ENCODE results near the gene NOS1AP.

Gene NOS1AP

GRCh38 chr1:162281426-162281825 lies 211.9 kb downstream of the NOS1AP start:
- Histone ChIP-seq H2AFZ (ENCODE audit: low read length) (no peak overlapping the region), H3K9ac (ENCODE audit: low read length) (no peak overlapping the region), H3K79me2 (ENCODE audit: low read length) (0 out of 2 replicates have a peak, but pooled peaks cover 4% of the 10 kb centered on the region), H3K27ac (ENCODE audit: low read length) (no peak overlapping the region), H4K20me1 (ENCODE audit: insufficient read depth, low read length) (no peaks in the 10 kb centered on the region), H3K9me2 (replicated peaks; ENCODE audit: insufficient read depth, low read length) (no peaks in the 10 kb centered on the region), H3K4me3 (ENCODE audit: low read length) (no peak overlapping the region), H3K4me2 (ENCODE audit: low read depth, low read length) (no peak overlapping the region), H3K36me3 (replicated peaks; ENCODE audit: insufficient read depth, low read length) (no peaks in the 10 kb centered on the region), H3K4me1 (ENCODE audit: low read length) (peaks cover 48% of the 10 kb centered on the region), H3K9me3 (replicated peaks; ENCODE audit: insufficient read depth, low read length) (no peaks in the 10 kb centered on the region), H3F3A (ENCODE audit: insufficient read depth, low read length) (peaks cover 28% of the 10 kb centered on the region), H3K27me3 (replicated peaks; ENCODE audit: insufficient read depth, low read length) (no peaks in the 10 kb centered on the region)
- TF ChIP-seq CTCF (IDR thresholded peaks at IDR 0.05; ENCODE audit: low read length) (no peak), EZH2 (optimal IDR thresholded peaks at IDR 0.05; ENCODE audit: low read depth, low read length) (no peak)
- DNase-seq, result no peak

GRCh38 chr1:162283657-162284056 lies 214.2 kb downstream of the NOS1AP start:
- Histone ChIP-seq H3K36me3 (replicated peaks; ENCODE audit: insufficient read depth, low read length) (no peaks in the 10 kb centered on the region), H4K20me1 (ENCODE audit: insufficient read depth, low read length) (no peaks in the 10 kb centered on the region), H2AFZ (ENCODE audit: low read length) (no peak overlapping the region), H3K9me3 (replicated peaks; ENCODE audit: insufficient read depth, low read length) (no peaks in the 10 kb centered on the region), H3K4me3 (ENCODE audit: low read length) (no peak overlapping the region), H3K4me2 (ENCODE audit: low read depth, low read length) (peak overlapping the region; percentile 72), H3K27ac (ENCODE audit: low read length) (peak overlapping the region; percentile 64; the same call in 1 of the 2 replicates), H3F3A (ENCODE audit: insufficient read depth, low read length) (peaks cover 28% of the 10 kb centered on the region), H3K4me1 (ENCODE audit: low read length) (peaks cover 48% of the 10 kb centered on the region), H3K9me2 (replicated peaks; ENCODE audit: insufficient read depth, low read length) (no peaks in the 10 kb centered on the region), H3K79me2 (ENCODE audit: low read length) (0 out of 2 replicates have a peak, but pooled peaks cover 4% of the 10 kb centered on the region), H3K27me3 (replicated peaks; ENCODE audit: insufficient read depth, low read length) (no peaks in the 10 kb centered on the region), H3K9ac (ENCODE audit: low read length) (no peak overlapping the region)
- no peak for DNase-seq
- TF ChIP-seq EZH2phosphoT487 (IDR thresholded peaks at IDR 0.05; ENCODE audit: low read length) (no peak), EZH2 (optimal IDR thresholded peaks at IDR 0.05; ENCODE audit: low read depth, low read length) (no peak)

- Histone ChIP-seq H3K4me2 (ENCODE audit: low read depth, low read length) (peak overlapping the region; percentile 72), H3F3A (ENCODE audit: insufficient read depth, low read length) (peaks cover 28% of the 10 kb centered on the region), H3K79me2 (ENCODE audit: low read length) (0 out of 2 replicates have a peak, but pooled peaks cover 4% of the 10 kb centered on the region), H3K9me3 (replicated peaks; ENCODE audit: insufficient read depth, low read length) (no peaks in the 10 kb centered on the region), H4K20me1 (ENCODE audit: insufficient read depth, low read length) (no peaks in the 10 kb centered on the region), H3K4me1 (ENCODE audit: low read length) (peaks cover 48% of the 10 kb centered on the region), H3K9me2 (replicated peaks; ENCODE audit: insufficient read depth, low read length) (no peaks in the 10 kb centered on the region), H3K36me3 (replicated peaks; ENCODE audit: insufficient read depth, low read length) (no peaks in the 10 kb centered on the region), H3K9ac (ENCODE audit: low read length) (peak overlapping the region; percentile 22; the same call in 1 of the 2 replicates), H3K27me3 (replicated peaks; ENCODE audit: insufficient read depth, low read length) (no peaks in the 10 kb centered on the region), H3K4me3 (ENCODE audit: low read length) (peak overlapping the region; percentile 30), H3K27ac (ENCODE audit: low read length) (peak overlapping the region; percentile 64), H2AFZ (ENCODE audit: low read length) (peak overlapping the region; percentile 5; the same call in 1 of the 2 replicates)
- TF ChIP-seq EZH2 (optimal IDR thresholded peaks at IDR 0.05; ENCODE audit: low read depth, low read length), result no peak
- TF ChIP-seq CTCF (IDR thresholded peaks at IDR 0.05; ENCODE audit: low read length), result no peak
- no peak for TF ChIP-seq EZH2phosphoT487 (IDR thresholded peaks at IDR 0.05; ENCODE audit: low read length)
- peak; percentile 48 for DNase-seq
These were observed 214.9 kb downstream of the NOS1AP start for GRCh38 chr1:162284206-162284955.

GRCh38 chr1:162285149-162285561 lies 215.7 kb downstream of the NOS1AP start:
- H3F3A ChIP-seq (ENCODE audit: insufficient read depth, low read length), result peaks cover 28% of the 10 kb centered on the region
- peak overlapping the region; percentile 30 for H3K4me3 ChIP-seq (ENCODE audit: low read length)
- no peaks in the 10 kb centered on the region for H3K36me3 ChIP-seq (replicated peaks; ENCODE audit: insufficient read depth, low read length)
- H3K4me1 ChIP-seq (ENCODE audit: low read length), result peaks cover 48% of the 10 kb centered on the region
- peak overlapping the region; percentile 5; the same call in 1 of the 2 replicates for H2AFZ ChIP-seq (ENCODE audit: low read length)
- no peaks in the 10 kb centered on the region for H3K27me3 ChIP-seq (replicated peaks; ENCODE audit: insufficient read depth, low read length)
- no peaks in the 10 kb centered on the region for H3K9me3 ChIP-seq (replicated peaks; ENCODE audit: insufficient read depth, low read length)
- no peaks in the 10 kb centered on the region for H4K20me1 ChIP-seq (ENCODE audit: insufficient read depth, low read length)
- peak; percentile 92 for DNase-seq
- peak overlapping the region; percentile 22; the same call in 1 of the 2 replicates for H3K9ac ChIP-seq (ENCODE audit: low read length)
- H3K79me2 ChIP-seq (ENCODE audit: low read length), result 0 out of 2 replicates have a peak, but pooled peaks cover 4% of the 10 kb centered on the region
- TF ChIP-seq EZH2 (optimal IDR thresholded peaks at IDR 0.05; ENCODE audit: low read depth, low read length) (no peak), EZH2phosphoT487 (IDR thresholded peaks at IDR 0.05; ENCODE audit: low read length) (no peak), CTCF (IDR thresholded peaks at IDR 0.05; ENCODE audit: low read length) (no peak)
- H3K4me2 ChIP-seq (ENCODE audit: low read depth, low read length), result peak overlapping the region; percentile 72
- peak overlapping the region; percentile 64 for H3K27ac ChIP-seq (ENCODE audit: low read length)
- H3K9me2 ChIP-seq (replicated peaks; ENCODE audit: insufficient read depth, low read length), result no peaks in the 10 kb centered on the region
